ENCODE measurements around the gene PPP1R9A.

Gene PPP1R9A

DNA sequence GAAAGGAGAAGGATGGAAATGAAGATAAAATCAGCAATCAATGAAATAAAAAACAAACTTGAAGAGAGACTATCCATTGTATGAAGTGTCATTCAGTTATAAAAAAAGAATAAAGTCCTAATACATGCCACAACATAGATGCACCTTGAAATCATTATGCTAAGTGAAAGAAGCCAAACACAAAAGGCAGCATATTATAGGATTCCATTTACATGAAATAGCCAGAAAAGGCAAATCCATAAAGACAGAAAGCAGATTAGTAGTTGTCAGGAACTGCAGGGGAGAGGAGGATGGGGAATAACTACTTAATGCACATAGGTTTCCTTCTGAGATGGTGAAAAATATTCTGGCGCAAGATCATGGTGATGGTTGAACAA is 423.6 kb downstream of the PPP1R9A start:
- no peaks in the 10 kb centered on the region for H3K9me3 ChIP-seq (ENCODE audit: control insufficient read depth in 2 of 2, low read length in 2 of 2)
- H3K9ac ChIP-seq (ENCODE audit: low read length in 2 of 2): no peak overlapping the region
- no peak overlapping the region for H3K27ac ChIP-seq (ENCODE audit: low read length)
- H3K36me3 ChIP-seq (ENCODE audit: control insufficient read depth in 2 of 2, insufficient read depth in 2 of 2, low read length in 2 of 2): no peaks in the 10 kb centered on the region
- peaks cover 2% of the 10 kb centered on the region in 2 donors for H3K27me3 ChIP-seq (ENCODE audit: control insufficient read depth in 1 of 2, insufficient read depth in 2 of 2, low read length in 2 of 2)
- no peaks in the 10 kb centered on the region for H3K4me1 ChIP-seq (ENCODE audit: control insufficient read depth, insufficient read depth, low read length)
- H3K4me3 ChIP-seq (ENCODE audit: low read length in 2 of 2): peak overlapping the region; percentile 38 to 60

- Histone ChIP-seq H3K9me3 (ENCODE audit: control insufficient read depth in 2 of 2, low read length in 2 of 2) (no peaks in the 10 kb centered on the region), H3K4me1 (ENCODE audit: control insufficient read depth, insufficient read depth, low read length) (no peaks in the 10 kb centered on the region), H3K4me3 (ENCODE audit: low read length in 2 of 2) (no peak overlapping the region), H3K9ac (ENCODE audit: low read length in 2 of 2) (no peak overlapping the region), H3K27me3 (ENCODE audit: control insufficient read depth in 1 of 2, insufficient read depth in 2 of 2, low read length in 2 of 2) (no peaks in the 10 kb centered on the region), H3K36me3 (ENCODE audit: control insufficient read depth in 2 of 2, insufficient read depth in 2 of 2, low read length in 2 of 2) (no peaks in the 10 kb centered on the region), H3K27ac (ENCODE audit: low read length) (no peak overlapping the region)
These were observed 427.1 kb downstream of the PPP1R9A start for GRCh38 chr7:95334447-95334846.

- H3K27me3 ChIP-seq (ENCODE audit: control insufficient read depth in 1 of 2, insufficient read depth in 2 of 2, low read length in 2 of 2): no peaks in the 10 kb centered on the region
These were observed 427.7 kb downstream of the PPP1R9A start for GRCh38 chr7:95335093-95335492.

DNA sequence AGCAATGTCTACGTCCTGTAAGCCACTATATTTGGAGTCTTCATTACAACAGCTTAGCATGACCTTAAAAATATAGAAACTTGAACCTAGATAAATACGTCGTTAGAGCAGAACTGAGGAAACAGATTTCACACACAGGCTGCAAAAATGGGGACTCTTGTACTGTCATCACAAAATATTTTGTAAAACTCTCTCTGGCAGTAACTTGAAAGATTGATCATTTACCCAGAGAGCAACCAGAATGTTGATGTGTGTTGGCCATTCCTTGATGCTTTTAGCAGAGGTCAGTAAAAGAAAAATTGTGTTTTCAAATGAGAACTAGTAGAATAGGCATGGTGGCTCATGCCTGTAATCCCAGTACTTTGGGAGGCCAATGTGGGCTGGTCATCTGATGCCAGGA is 431.4 kb downstream of the PPP1R9A start:
- Histone ChIP-seq H3K4me3 (ENCODE audit: low read length in 2 of 2) (no peak overlapping the region), H3K27ac (ENCODE audit: low read length) (no peak overlapping the region), H3K9ac (ENCODE audit: low read length in 2 of 2) (no peak overlapping the region)

More at GRCh38 chr7:95335093-95335492, 427.7 kb downstream of the PPP1R9A start:
- Histone ChIP-seq H3K9ac (ENCODE audit: low read length in 2 of 2) (no peak overlapping the region), H3K9me3 (ENCODE audit: control insufficient read depth in 2 of 2, low read length in 2 of 2) (no peaks in the 10 kb centered on the region), H3K4me1 (ENCODE audit: control insufficient read depth, insufficient read depth, low read length) (no peaks in the 10 kb centered on the region), H3K27ac (ENCODE audit: low read length) (no peak overlapping the region), H3K36me3 (ENCODE audit: control insufficient read depth in 2 of 2, insufficient read depth in 2 of 2, low read length in 2 of 2) (no peaks in the 10 kb centered on the region), H3K4me3 (ENCODE audit: low read length in 2 of 2) (no peak overlapping the region)

DNA sequence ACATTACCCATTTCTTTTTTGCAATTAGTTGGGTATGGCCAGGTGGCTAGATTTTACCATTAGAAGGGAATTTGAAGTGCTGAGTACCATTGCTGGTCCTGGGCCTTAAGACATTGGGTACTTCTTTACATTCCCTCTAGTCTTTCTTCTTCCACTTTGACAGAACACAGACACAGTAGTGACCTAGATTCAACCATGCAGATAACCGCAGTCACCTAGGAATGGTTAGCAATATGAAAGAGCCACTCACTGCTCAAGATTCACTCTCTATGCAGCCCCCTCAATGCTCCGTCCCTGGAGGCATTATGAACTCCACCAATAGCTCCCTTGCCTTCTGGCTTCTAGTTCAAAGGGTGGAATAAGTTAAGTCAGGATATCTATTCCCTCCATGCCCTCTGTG is 433.1 kb downstream of the PPP1R9A start:
- no peaks in the 10 kb centered on the region for H3K27me3 ChIP-seq (ENCODE audit: control insufficient read depth in 1 of 2, insufficient read depth in 2 of 2, low read length in 2 of 2)
- no peaks in the 10 kb centered on the region for H3K4me1 ChIP-seq (ENCODE audit: control insufficient read depth, insufficient read depth, low read length)
- H3K36me3 ChIP-seq (ENCODE audit: control insufficient read depth in 2 of 2, insufficient read depth in 2 of 2, low read length in 2 of 2): no peaks in the 10 kb centered on the region
- H3K9ac ChIP-seq (ENCODE audit: low read length in 2 of 2): no peak overlapping the region
- H3K27ac ChIP-seq (ENCODE audit: low read length): no peak overlapping the region
- H3K4me3 ChIP-seq (ENCODE audit: low read length in 2 of 2): no peak overlapping the region
- no peaks in the 10 kb centered on the region for H3K9me3 ChIP-seq (ENCODE audit: control insufficient read depth in 2 of 2, low read length in 2 of 2)

More for the DNA sequence above, 431.4 kb downstream of the PPP1R9A start:
- H3K4me1 ChIP-seq (ENCODE audit: control insufficient read depth, insufficient read depth, low read length): no peaks in the 10 kb centered on the region
- no peaks in the 10 kb centered on the region for H3K36me3 ChIP-seq (ENCODE audit: control insufficient read depth in 2 of 2, insufficient read depth in 2 of 2, low read length in 2 of 2)
- H3K27me3 ChIP-seq (ENCODE audit: control insufficient read depth in 1 of 2, insufficient read depth in 2 of 2, low read length in 2 of 2): no peaks in the 10 kb centered on the region
- no peaks in the 10 kb centered on the region for H3K9me3 ChIP-seq (ENCODE audit: control insufficient read depth in 2 of 2, low read length in 2 of 2)

- H3K4me1 ChIP-seq (ENCODE audit: control insufficient read depth, insufficient read depth, low read length): no peaks in the 10 kb centered on the region
- no peak overlapping the region for H3K4me3 ChIP-seq (ENCODE audit: low read length in 2 of 2)
- no peaks in the 10 kb centered on the region for H3K36me3 ChIP-seq (ENCODE audit: control insufficient read depth in 2 of 2, insufficient read depth in 2 of 2, low read length in 2 of 2)
- no peak overlapping the region for H3K9ac ChIP-seq (ENCODE audit: low read length in 2 of 2)
- H3K27me3 ChIP-seq (ENCODE audit: control insufficient read depth in 1 of 2, insufficient read depth in 2 of 2, low read length in 2 of 2): no peaks in the 10 kb centered on the region
- H3K27ac ChIP-seq (ENCODE audit: low read length): no peak overlapping the region
- no peaks in the 10 kb centered on the region for H3K9me3 ChIP-seq (ENCODE audit: control insufficient read depth in 2 of 2, low read length in 2 of 2)
These were observed 434.6 kb downstream of the PPP1R9A start for GRCh38 chr7:95342029-95342428.

GRCh38 chr7:95342642-95343307 is 435.4 kb downstream of the PPP1R9A start:
- no peaks in the 10 kb centered on the region for H3K27me3 ChIP-seq (ENCODE audit: control insufficient read depth in 1 of 2, insufficient read depth in 2 of 2, low read length in 2 of 2)
- H3K9me3 ChIP-seq (ENCODE audit: control insufficient read depth in 2 of 2, low read length in 2 of 2): no peaks in the 10 kb centered on the region
- H3K27ac ChIP-seq (ENCODE audit: low read length): no peak overlapping the region
- H3K4me3 ChIP-seq (ENCODE audit: low read length in 2 of 2): no peak overlapping the region
- H3K4me1 ChIP-seq (ENCODE audit: control insufficient read depth, insufficient read depth, low read length): no peaks in the 10 kb centered on the region
- H3K9ac ChIP-seq (ENCODE audit: low read length in 2 of 2): no peak overlapping the region
- H3K36me3 ChIP-seq (ENCODE audit: control insufficient read depth in 2 of 2, insufficient read depth in 2 of 2, low read length in 2 of 2): no peaks in the 10 kb centered on the region
